GM23338 (cell line): ENCODE measurements around the gene DRC1. TPM values are rescaled to one million over a fixed set of nuclear protein-coding genes. Genes with fewer than 3 reads are reported as not detected.

Experiments
- ATAC-seq: fragments of 200-7000 bp; cut with Tn5 transposase; 3 replicates; pipeline ENCODE4 v1.9.1; 2020
- DNase-seq: peaks from one replicate; pipeline ENCODE4 v3.0.0-alpha.2; 2015; ENCODE audit warnings: low spot score
- H2AFZ ChIP-seq: fragments of 200-600 bp; sonication (generic); 2 replicates; pipeline ENCODE4 v1.8.0; 2016; ENCODE audit warnings: antibody characterized with exemption, mild to moderate bottlenecking, moderate library complexity
- H3F3A ChIP-seq: fragments of 200-600 bp; sonication (generic); replicated peaks from 2 replicates; pipeline ENCODE4 v1.8.0; 2017; ENCODE audit warnings: antibody characterized with exemption, mixed run types, low read depth
- H3K27ac ChIP-seq: fragments of 200-600 bp; sonication (generic); 2 replicates; pipeline ENCODE4 v1.6.1; 2016; ENCODE audit warnings: low read depth
- H3K27me3 ChIP-seq: fragments of 200-600 bp; sonication (generic); 2 replicates; pipeline ENCODE4 v1.8.0; 2016; ENCODE audit warnings: mild to moderate bottlenecking, mixed run types, moderate library complexity; ENCODE audit not compliant: insufficient read depth
- H3K36me3 ChIP-seq: fragments of 200-600 bp; sonication (generic); 2 replicates; pipeline ENCODE4 v1.8.0; 2016; ENCODE audit warnings: mild to moderate bottlenecking; ENCODE audit not compliant: insufficient read depth
- H3K4me1 ChIP-seq: fragments of 200-600 bp; sonication (generic); 2 replicates; pipeline ENCODE4 v1.8.0; 2016; ENCODE audit warnings: mild to moderate bottlenecking, moderate library complexity; ENCODE audit not compliant: insufficient read depth
- H3K4me2 ChIP-seq: fragments of 200-600 bp; sonication (generic); 2 replicates; pipeline ENCODE4 v1.7.1; 2017; ENCODE audit warnings: mixed run types
- H3K4me3 ChIP-seq: fragments of 200-600 bp; sonication (generic); 2 replicates; pipeline ENCODE4 v1.6.1; 2016; ENCODE audit warnings: mixed run types
- H3K79me2 ChIP-seq: fragments of 200-600 bp; sonication (generic); replicated peaks from 2 replicates; pipeline ENCODE4 v1.8.0; 2017; ENCODE audit warnings: mild to moderate bottlenecking; ENCODE audit not compliant: insufficient read depth
- H3K9me2 ChIP-seq: fragments of 200-600 bp; sonication (generic); 2 replicates; pipeline ENCODE4 v1.8.0; 2017; ENCODE audit not compliant: insufficient read depth
- H4K20me1 ChIP-seq: fragments of 200-600 bp; sonication (generic); replicated peaks from 2 replicates; pipeline ENCODE4 v1.8.0; 2017; ENCODE audit warnings: mild to moderate bottlenecking; ENCODE audit not compliant: insufficient read depth
- H3K27ac Mint-ChIP-seq: 2 replicates; pipeline ENCODE4 v1.8.0; 2020; ENCODE audit warnings: inconsistent platforms, mild to moderate bottlenecking, moderate library complexity, mixed read lengths
- H3K27me3 Mint-ChIP-seq: 3 replicates; pipeline ENCODE4 v1.8.0; 2022; ENCODE audit warnings: low read depth, mild to moderate bottlenecking, moderate library complexity, mixed read lengths, inconsistent platforms; ENCODE audit not compliant: insufficient read depth, poor library complexity
- H3K36me3 Mint-ChIP-seq: 3 replicates; pipeline ENCODE4 v1.8.0; 2021; ENCODE audit warnings: low read depth, mild to moderate bottlenecking, inconsistent platforms, moderate library complexity, mixed read lengths
- H3K4me1 Mint-ChIP-seq: 3 replicates; pipeline ENCODE4 v1.8.0; 2020; ENCODE audit warnings: mild to moderate bottlenecking, inconsistent platforms, mixed read lengths
- H3K4me3 Mint-ChIP-seq: 3 replicates; pipeline ENCODE4 v1.8.0; 2021; ENCODE audit warnings: moderate library complexity, mild to moderate bottlenecking, inconsistent platforms, mixed read lengths
- H3K9me3 Mint-ChIP-seq: 3 replicates; pipeline ENCODE4 v1.8.0; 2020; ENCODE audit warnings: moderate library complexity, mild to moderate bottlenecking, inconsistent platforms, mixed read lengths
- CREB1 ChIP-seq: fragments of 250-450 bp; sonication (Bioruptor Pico); IDR thresholded peaks from 2 replicates; pipeline ENCODE4 v1.5.0; 2020; ENCODE audit warnings: low read depth, mild to moderate bottlenecking, moderate library complexity
- CTCF ChIP-seq, 2 experiments: fragments of 200-600 bp in 1 of 2; sonication (generic) in 1 of 2; conservative IDR thresholded peaks; 2 replicates each; pipeline versions ENCODE4 v1.5.1 to v1.6.1; 2016 to 2017; ENCODE audit warnings: antibody characterized with exemption in 2 of 2, low read depth in 2 of 2, mild to moderate bottlenecking in 2 of 2, moderate library complexity in 1 of 2
- ETS1 ChIP-seq: IDR thresholded peaks from 2 replicates; pipeline ENCODE4 v1.6.1; 2016; ENCODE audit warnings: antibody characterized with exemption
- JUNB ChIP-seq: IDR thresholded peaks from one replicate; pipeline ENCODE4 v1.6.1; 2016; ENCODE audit warnings: antibody characterized with exemption; ENCODE audit not compliant: unreplicated experiment
- REST ChIP-seq: IDR thresholded peaks from one replicate; pipeline ENCODE4 v1.6.1; 2018; ENCODE audit warnings: antibody characterized with exemption; ENCODE audit not compliant: unreplicated experiment
- ZNF114 ChIP-seq: fragments of 250-450 bp; sonication (Bioruptor Pico); IDR thresholded peaks from 2 replicates; pipeline ENCODE4 v1.5.0; 2020; ENCODE audit warnings: mild to moderate bottlenecking, moderate library complexity
- polyA plus RNA-seq: library from polyadenylated mRNA; unstranded; fragments of >200 nt; fragmentation: Nextera tagmentation; extraction: Ambion mirVana; gene quantifications from 2 replicates; pipeline ENCODE4 v1.2.1, GENCODE V29; 2016
- total RNA-seq: library from RNA; depleted of rRNA; stranded (reverse); fragments of >200 nt; shearing (Covaris generic); gene quantifications from 2 replicates; pipeline ENCODE4 v1.2.3, GENCODE V29; 2014

Gene DRC1
- total and polyA plus RNA-seq, 2 experiments from 2014 or later = 0.45 TPM; not detected in 1

GRCh38 chr2:26457695-26458364 is 56.1 kb downstream of the DRC1 start (continued):
- TF ChIP-seq CTCF (conservative IDR thresholded peaks at IDR 0.05; ENCODE audit: low read depth in 2 of 2) = no peak
- TF ChIP-seq ZNF114 (CRISPR knock-in tag) = no peak
- no peak for TF ChIP-seq REST
- TF ChIP-seq ETS1 = no peak
- no peak for TF ChIP-seq CREB1 (CRISPR knock-in tag)

GRCh38 chr2:26458365-26459042 is 56.8 kb downstream of the DRC1 start:
- Mint-ChIP-seq H3K27me3 (peaks cover 16% of the 10 kb centered on the region), H3K36me3 (no peaks in the 10 kb centered on the region), H3K27ac (no peak overlapping the region)

More at GRCh38 chr2:26458365-26459042, 56.8 kb downstream of the DRC1 start:
- no peak overlapping the region; the same call in 2 of the 3 replicates for H3K4me3 Mint-ChIP-seq
- Histone ChIP-seq H3K27me3 (no peaks in the 10 kb centered on the region), H3K4me3 (no peak overlapping the region), H3K79me2 (no peaks in the 10 kb centered on the region), H3K9me2 (no peaks in the 10 kb centered on the region), H3K4me1 (no peaks in the 10 kb centered on the region), H3K27ac (no peak overlapping the region), H3F3A (no peaks in the 10 kb centered on the region), H3K36me3 (no peaks in the 10 kb centered on the region), H4K20me1 (no peaks in the 10 kb centered on the region), H3K4me2 (no peak overlapping the region), H2AFZ (no peak overlapping the region; the same call in 1 of the 2 replicates)
- H3K9me3 Mint-ChIP-seq = no peaks in the 10 kb centered on the region
- peaks cover 17% of the 10 kb centered on the region for H3K4me1 Mint-ChIP-seq
- DNase-seq (no peak), ATAC-seq (no peak)
- no peak for TF ChIP-seq JUNB
- 0 out of 4 replicates have a peak, but pooled peaks have one; percentile 2 to 10 for TF ChIP-seq CTCF (conservative IDR thresholded peaks at IDR 0.05; ENCODE audit: low read depth in 2 of 2)
